GM10266 (cell line): Measurements from ENCODE around the gene PDCD7.

Experiments used
- DNase-seq: peaks from one replicate; pipeline ENCODE4 v3.0.0; 2012; ENCODE audit errors: extremely low spot score
- TF ChIP-seq, protein P1 (sequence below): IDR thresholded peaks from 2 replicates; pipeline ENCODE4 v1.5.1; 2012; ENCODE audit warnings: mild to moderate bottlenecking, low read depth; ENCODE audit not compliant: control insufficient read depth, insufficient read depth; ENCODE audit errors: missing control alignments

PDCD7 gene

GRCh38 chr15:65083262-65083701, 50.3 kb downstream of the PDCD7 start:
- no peak for DNase-seq
- TF ChIP-seq, protein P1, sequence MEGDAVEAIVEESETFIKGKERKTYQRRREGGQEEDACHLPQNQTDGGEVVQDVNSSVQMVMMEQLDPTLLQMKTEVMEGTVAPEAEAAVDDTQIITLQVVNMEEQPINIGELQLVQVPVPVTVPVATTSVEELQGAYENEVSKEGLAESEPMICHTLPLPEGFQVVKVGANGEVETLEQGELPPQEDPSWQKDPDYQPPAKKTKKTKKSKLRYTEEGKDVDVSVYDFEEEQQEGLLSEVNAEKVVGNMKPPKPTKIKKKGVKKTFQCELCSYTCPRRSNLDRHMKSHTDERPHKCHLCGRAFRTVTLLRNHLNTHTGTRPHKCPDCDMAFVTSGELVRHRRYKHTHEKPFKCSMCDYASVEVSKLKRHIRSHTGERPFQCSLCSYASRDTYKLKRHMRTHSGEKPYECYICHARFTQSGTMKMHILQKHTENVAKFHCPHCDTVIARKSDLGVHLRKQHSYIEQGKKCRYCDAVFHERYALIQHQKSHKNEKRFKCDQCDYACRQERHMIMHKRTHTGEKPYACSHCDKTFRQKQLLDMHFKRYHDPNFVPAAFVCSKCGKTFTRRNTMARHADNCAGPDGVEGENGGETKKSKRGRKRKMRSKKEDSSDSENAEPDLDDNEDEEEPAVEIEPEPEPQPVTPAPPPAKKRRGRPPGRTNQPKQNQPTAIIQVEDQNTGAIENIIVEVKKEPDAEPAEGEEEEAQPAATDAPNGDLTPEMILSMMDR = no peak

- DNase-seq = no peak
- TF ChIP-seq, protein P1 = no peak
These were observed 51.2 kb downstream of the PDCD7 start for GRCh38 chr15:65082303-65082953.

DNA sequence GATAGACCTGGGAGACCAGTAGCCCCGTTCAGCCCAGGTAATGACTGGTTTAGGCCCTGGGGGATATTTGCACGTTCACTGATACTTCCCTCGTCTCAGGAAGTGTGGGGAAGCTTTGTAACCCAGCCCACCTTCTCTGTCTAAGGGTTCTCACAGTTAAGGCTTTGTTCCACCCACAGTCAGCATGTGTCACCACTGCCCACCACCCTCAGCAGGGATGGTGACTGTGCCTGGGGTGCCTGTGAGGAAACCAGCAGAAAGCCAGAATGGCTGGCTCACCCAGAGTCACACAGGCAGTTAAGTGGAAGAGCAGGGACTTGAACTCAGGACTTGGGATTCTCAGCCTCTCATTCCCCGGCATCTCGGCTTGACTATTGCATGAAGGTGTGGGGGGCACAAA, 51.9 kb downstream of the PDCD7 start:
- TF ChIP-seq, protein P1 = no peak
- no peak for DNase-seq

GRCh38 chr15:65081270-65081669, 52.3 kb downstream of the PDCD7 start:
- TF ChIP-seq, protein P1 = no peak
- DNase-seq = no peak

DNA sequence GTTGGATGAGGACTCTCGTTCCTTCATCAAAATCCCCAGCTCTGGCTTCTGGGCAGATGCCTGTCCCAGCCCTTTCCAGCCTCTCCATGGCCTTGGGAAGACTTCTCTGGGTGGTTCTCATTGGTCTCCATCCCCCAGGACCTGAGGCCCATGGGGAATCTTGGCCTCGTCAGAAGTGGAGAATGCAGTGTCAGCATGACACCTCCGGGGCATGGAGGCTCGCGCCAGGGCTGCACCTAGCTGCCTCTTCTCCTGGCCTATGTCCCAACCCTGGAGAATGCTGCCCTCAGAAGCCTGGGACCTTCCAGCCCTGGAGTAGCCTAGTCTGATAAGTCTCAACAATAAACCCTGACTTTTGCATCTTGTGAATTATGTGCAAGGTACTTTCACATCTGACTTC, 54.0 kb downstream of the PDCD7 start:
- TF ChIP-seq, protein P1 = no peak
- no peak for DNase-seq

GRCh38 chr15:65077981-65078352, 55.6 kb downstream of the PDCD7 start:
- TF ChIP-seq, protein P1 = peak; percentile 69
- DNase-seq = peak; percentile 80

GRCh38 chr15:65077291-65077980, 56.2 kb downstream of the PDCD7 start:
- DNase-seq = no peak
- TF ChIP-seq, protein P1 = no peak
